ENCODE data around the gene CYSTM1. TPM values are rescaled to one million over a fixed set of nuclear protein-coding genes. Genes with fewer than 3 reads are reported as not detected.

The CYSTM1 gene
- total RNA-seq, 4 donors from 2014 or later: 304 to 593 (median 336) TPM

GRCh38 chr5:140228364-140228837 lies 53.4 kb downstream of the CYSTM1 start:
- TF ChIP-seq POLR2A (IDR thresholded peaks at IDR 0.05): no peak
- TF ChIP-seq CTCF (IDR thresholded peaks at IDR 0.05 in 4 of 5, conservative IDR thresholded peaks at IDR 0.05 in 1 of 5): no peak
- DNase-seq (peak in 1 of 2 donors; percentile 64), ATAC-seq (peak; percentile 50 to 65)
- no peak overlapping the region for H3K4me3 ChIP-seq
- peak overlapping the region; percentile 74 to 96 (median 88) for H3K27ac ChIP-seq
- H3K36me3 ChIP-seq: no peaks in the 10 kb centered on the region
- peaks cover 56 to 69% of the 10 kb centered on the region in 2 donors for H3K4me1 ChIP-seq
- intact Hi-C loops (cut with DNase I; ENCODE audit: low total_unique reads) (no loop called here), in situ Hi-C loops (cut with MboI; ENCODE audit: low sequenced_read_pairs in 4 of 4) (loop anchor here in 1 of 4 donors (25.0 kb wide), 1 partner anchor 334 kb away; the partner anchor contains the start of genes APBB3, SLC35A4 and SRA1)
- H3K9me3 ChIP-seq: no peaks in the 10 kb centered on the region
- H3K27me3 ChIP-seq: no peaks in the 10 kb centered on the region

GRCh38 chr5:140230373-140230772 lies 55.4 kb downstream of the CYSTM1 start:
- Histone ChIP-seq H3K9me3 (no peaks in the 10 kb centered on the region), H3K36me3 (no peaks in the 10 kb centered on the region), H3K4me3 (no peak overlapping the region), H3K4me1 (peaks cover 48 to 61% of the 10 kb centered on the region in 2 donors), H3K27ac (peak overlapping the region in 3 of 4 donors; percentile 28 to 74 (median 28)), H3K27me3 (no peaks in the 10 kb centered on the region)
- intact Hi-C loops (cut with DNase I; ENCODE audit: low total_unique reads) (no loop called here), in situ Hi-C loops (cut with MboI; ENCODE audit: low sequenced_read_pairs in 4 of 4) (loop anchor here in 1 of 4 donors (25.0 kb wide), 1 partner anchor 332 kb away; the partner anchor contains the start of genes APBB3, SLC35A4 and SRA1)
- TF ChIP-seq CTCF (IDR thresholded peaks at IDR 0.05 in 4 of 5, conservative IDR thresholded peaks at IDR 0.05 in 1 of 5) (no peak), POLR2A (IDR thresholded peaks at IDR 0.05) (no peak)
- ATAC-seq (no peak), DNase-seq (no peak)

GRCh38 chr5:140232731-140233130 lies 57.7 kb downstream of the CYSTM1 start:
- in situ Hi-C loops (cut with MboI; ENCODE audit: low sequenced_read_pairs in 4 of 4) (loop anchor here in 1 of 4 donors (25.0 kb wide), 1 partner anchor 330 kb away; the partner anchor contains the start of genes APBB3, SLC35A4 and SRA1), intact Hi-C loops (cut with DNase I; ENCODE audit: low total_unique reads) (no loop called here)
- Histone ChIP-seq H3K27ac (peak overlapping the region in 3 of 4 donors; percentile 37 to 65 (median 38)), H3K4me1 (peaks cover 41 to 62% of the 10 kb centered on the region in 2 donors), H3K27me3 (no peaks in the 10 kb centered on the region), H3K36me3 (no peaks in the 10 kb centered on the region), H3K9me3 (no peaks in the 10 kb centered on the region), H3K4me3 (no peak overlapping the region)
- TF ChIP-seq POLR2A (IDR thresholded peaks at IDR 0.05): no peak
- no peak for TF ChIP-seq CTCF (IDR thresholded peaks at IDR 0.05 in 4 of 5, conservative IDR thresholded peaks at IDR 0.05 in 1 of 5)
- ATAC-seq (no peak), DNase-seq (no peak)

GRCh38 chr5:140234377-140234989 lies 59.5 kb downstream of the CYSTM1 start:
- H3K9me3 ChIP-seq: no peaks in the 10 kb centered on the region
- no peak for DNase-seq
- H3K27ac ChIP-seq: peak overlapping the region in 3 of 4 donors; percentile 37 to 91 (median 38)
- ATAC-seq: no peak
- no peaks in the 10 kb centered on the region for H3K36me3 ChIP-seq
- intact Hi-C loops (cut with DNase I; ENCODE audit: low total_unique reads) (no loop called here), in situ Hi-C loops (cut with MboI; ENCODE audit: low sequenced_read_pairs in 4 of 4) (loop anchor here in 1 of 4 donors (25.0 kb wide), 1 partner anchor 328 kb away; the partner anchor contains the start of genes APBB3, SLC35A4 and SRA1)
- peaks cover 43 to 65% of the 10 kb centered on the region in 2 donors for H3K4me1 ChIP-seq
- TF ChIP-seq POLR2A (IDR thresholded peaks at IDR 0.05) (no peak), CTCF (IDR thresholded peaks at IDR 0.05 in 4 of 5, conservative IDR thresholded peaks at IDR 0.05 in 1 of 5) (no peak)
- no peaks in the 10 kb centered on the region for H3K27me3 ChIP-seq
- H3K4me3 ChIP-seq: no peak overlapping the region
